ENCODE data around the gene RAI2.

- TF ChIP-seq CTCF (IDR thresholded peaks at IDR 0.05) (no peak), POLR2A (IDR thresholded peaks at IDR 0.05) (no peak), EP300 (IDR thresholded peaks at IDR 0.05) (no peak)
Observed at GRCh38 chrX:17792826-17793225, 68.3 kb downstream of the RAI2 start.
